Hepatocyte (in vitro differentiated cells): ENCODE results near the gene ERBB4.

ENCODE experiments used
- CTCF ChIP-seq: fragments of 200-600 bp; sonication (generic); IDR thresholded peaks from 2 replicates; pipeline ENCODE4 v1.5.1; 2016; ENCODE audit warnings: antibody characterized with exemption, mild to moderate bottlenecking; ENCODE audit not compliant: poor library complexity
- EZH2phosphoT487 ChIP-seq: fragments of 200-600 bp; sonication (generic); IDR thresholded peaks from one replicate; pipeline ENCODE4 v1.6.1; 2018; ENCODE audit warnings: antibody characterized with exemption, mild to moderate bottlenecking, low read depth, moderate library complexity; ENCODE audit not compliant: unreplicated experiment, severe bottlenecking

GRCh38 chr2:212242724-212243123, 295.9 kb downstream of the ERBB4 start:
- no peak for TF ChIP-seq CTCF
- TF ChIP-seq EZH2phosphoT487 = no peak
